ENCODE measurements around the gene FBXL5.

GRCh38 chr4:15684498-15684897 lies 29.3 kb upstream of the FBXL5 start:
- TF ChIP-seq CTCF (IDR thresholded peaks at IDR 0.05) (no peak), EZH2 (IDR thresholded peaks at IDR 0.05; ENCODE audit: borderline replicate concordance, insufficient read depth, low read depth, low read length, poor library complexity, severe bottlenecking) (no peak)
